ENCODE measurements around the gene CNN2.

DNA sequence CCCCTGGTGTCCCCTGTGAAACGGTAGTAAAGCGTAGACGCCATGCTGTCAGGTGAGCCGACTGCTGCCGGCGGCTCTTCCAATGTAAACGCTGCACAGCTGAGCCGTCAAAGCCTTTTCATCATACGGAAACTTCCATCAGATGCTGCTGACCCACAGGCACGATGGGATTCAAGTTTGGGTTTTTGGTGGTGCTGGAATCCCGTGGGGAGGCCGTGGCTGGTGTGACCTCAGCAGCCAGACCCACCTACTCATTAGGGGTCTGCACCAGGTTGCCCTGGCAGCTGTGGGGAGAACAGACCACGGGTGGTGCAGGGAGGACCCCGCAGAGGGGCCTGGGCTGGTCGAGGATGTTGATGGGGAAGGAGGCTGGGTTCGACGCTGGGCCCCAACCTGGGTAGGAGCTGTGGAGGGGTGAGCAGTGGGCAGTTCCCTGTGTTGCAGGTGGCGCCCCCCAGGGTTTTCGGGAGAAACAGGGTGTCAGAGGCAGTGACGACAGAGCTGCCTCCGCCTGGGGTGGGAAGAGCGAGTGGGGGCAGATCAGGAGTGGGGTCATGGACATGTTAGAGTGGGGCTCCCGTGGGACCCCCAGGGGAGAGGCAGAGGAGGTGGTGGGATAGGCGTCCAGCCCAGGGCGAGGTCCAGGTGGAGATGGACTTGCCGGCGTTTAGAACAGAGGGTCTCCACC, 19.6 kb upstream of the CNN2 start:
- no peak for TF ChIP-seq POLR2A (IDR thresholded peaks at IDR 0.05)
- TF ChIP-seq, protein P1, sequence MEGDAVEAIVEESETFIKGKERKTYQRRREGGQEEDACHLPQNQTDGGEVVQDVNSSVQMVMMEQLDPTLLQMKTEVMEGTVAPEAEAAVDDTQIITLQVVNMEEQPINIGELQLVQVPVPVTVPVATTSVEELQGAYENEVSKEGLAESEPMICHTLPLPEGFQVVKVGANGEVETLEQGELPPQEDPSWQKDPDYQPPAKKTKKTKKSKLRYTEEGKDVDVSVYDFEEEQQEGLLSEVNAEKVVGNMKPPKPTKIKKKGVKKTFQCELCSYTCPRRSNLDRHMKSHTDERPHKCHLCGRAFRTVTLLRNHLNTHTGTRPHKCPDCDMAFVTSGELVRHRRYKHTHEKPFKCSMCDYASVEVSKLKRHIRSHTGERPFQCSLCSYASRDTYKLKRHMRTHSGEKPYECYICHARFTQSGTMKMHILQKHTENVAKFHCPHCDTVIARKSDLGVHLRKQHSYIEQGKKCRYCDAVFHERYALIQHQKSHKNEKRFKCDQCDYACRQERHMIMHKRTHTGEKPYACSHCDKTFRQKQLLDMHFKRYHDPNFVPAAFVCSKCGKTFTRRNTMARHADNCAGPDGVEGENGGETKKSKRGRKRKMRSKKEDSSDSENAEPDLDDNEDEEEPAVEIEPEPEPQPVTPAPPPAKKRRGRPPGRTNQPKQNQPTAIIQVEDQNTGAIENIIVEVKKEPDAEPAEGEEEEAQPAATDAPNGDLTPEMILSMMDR (IDR thresholded peaks at IDR 0.05), result no peak
- TF ChIP-seq EP300 (IDR thresholded peaks at IDR 0.05), result no peak
